HG02623 (cell line): ENCODE measurements around the gene FCN1.
"Not testable (repeated sequence)": the region's sequence is repeated elsewhere in the genome, so short reads cannot be mapped to it uniquely, and the experiment has no call there.

ENCODE experiments used
- ATAC-seq: cut with Tn5 transposase; IDR thresholded peaks from one replicate; pipeline ENCODE4 v1.9.1; 2021; ENCODE audit warnings: moderate library complexity; ENCODE audit not compliant: unreplicated experiment

FCN1 gene

GRCh38 chr9:134917431-134918373, at the start of gene FCN1:
TSS of gene FCN1 (minus strand) at chr9:134917912. CDS start at chr9:134917871, 41 bp downstream.
- ATAC-seq: no peak

- ATAC-seq: no peak
Observed at GRCh38 chr9:134966697-134967546, 49.2 kb upstream of the FCN1 start.

- no peak for ATAC-seq
Observed at GRCh38 chr9:134966270-134966669, 48.6 kb upstream of the FCN1 start.

GRCh38 chr9:134965851-134966250, 48.1 kb upstream of the FCN1 start:
- no peak for ATAC-seq

GRCh38 chr9:134965411-134965810, 47.7 kb upstream of the FCN1 start:
- no peak for ATAC-seq

- no peak for ATAC-seq
Observed at GRCh38 chr9:134964271-134965055, 46.8 kb upstream of the FCN1 start.

GRCh38 chr9:134963546-134963945, 45.8 kb upstream of the FCN1 start:
- no peak for ATAC-seq

GRCh38 chr9:134962973-134963364, 45.3 kb upstream of the FCN1 start:
- no peak for ATAC-seq

GRCh38 chr9:134962065-134962972, 44.6 kb upstream of the FCN1 start:
- no peak for ATAC-seq

GRCh38 chr9:134961331-134962064, 43.8 kb upstream of the FCN1 start:
- ATAC-seq: no peak

GRCh38 chr9:134960701-134961181, 43.0 kb upstream of the FCN1 start:
- no peak for ATAC-seq

- ATAC-seq: no peak
Observed at GRCh38 chr9:134959971-134960310, 42.2 kb upstream of the FCN1 start.

- ATAC-seq: no peak
Observed at GRCh38 chr9:134959126-134959970, 41.6 kb upstream of the FCN1 start.

GRCh38 chr9:134957945-134958227, 40.2 kb upstream of the FCN1 start:
- no peak for ATAC-seq

- ATAC-seq: no peak
Observed at GRCh38 chr9:134957165-134957944, 39.6 kb upstream of the FCN1 start.

- ATAC-seq: not testable (repeated sequence)
Observed at GRCh38 chr9:134956387-134956786, 38.7 kb upstream of the FCN1 start.

GRCh38 chr9:134955801-134956200, 38.1 kb upstream of the FCN1 start:
- ATAC-seq: no peak

- ATAC-seq: no peak
Observed at GRCh38 chr9:134955156-134955555, 37.4 kb upstream of the FCN1 start.
